HepG2 (cell line): Measurements from ENCODE around the gene WDR43. TPM values are rescaled to one million over a fixed set of nuclear protein-coding genes. Genes with fewer than 3 reads are reported as not detected.

Experiments
- BHLHE40 ChIP-seq: IDR thresholded peaks from 2 replicates; pipeline ENCODE4 v1.6.1; 2011; ENCODE audit warnings: low read length, improper control_type of control experiment
- GTF2F1 ChIP-seq: fragments of 150-350 bp; IDR thresholded peaks from 2 replicates; pipeline ENCODE4 v1.6.1; 2014; ENCODE audit warnings: low read length
- MTA1 ChIP-seq: sonication (generic); formaldehyde crosslinking; IDR thresholded peaks from 2 replicates; pipeline ENCODE4 v1.4.0; 2020; ENCODE audit warnings: missing genetic modification reagents, mild to moderate bottlenecking, borderline replicate concordance
- NR2F1 ChIP-seq, 2 experiments: fragments of 450-650 bp in 1 of 2; formaldehyde crosslinking in 1 of 2; IDR thresholded peaks; 2 replicates each; pipeline versions ENCODE4 v1.5.0 to v1.6.1; 2016 to 2020; ENCODE audit warnings: mild to moderate bottlenecking in 1 of 2, missing compliant biosample characterization in 1 of 2, missing genetic modification reagents in 1 of 2, moderate library complexity in 1 of 2
- PHF20 ChIP-seq: sonication (generic); formaldehyde crosslinking; IDR thresholded peaks from 2 replicates; pipeline ENCODE4 v1.5.0; 2020; ENCODE audit warnings: mild to moderate bottlenecking, missing genetic modification reagents
- PLSCR1 ChIP-seq: sonication (generic); formaldehyde crosslinking; IDR thresholded peaks from 2 replicates; pipeline ENCODE4 v1.5.0; 2020; ENCODE audit warnings: missing genetic modification reagents, mild to moderate bottlenecking, borderline replicate concordance
- POLR2AphosphoS2 ChIP-seq: IDR thresholded peaks from 2 replicates; pipeline ENCODE4 v1.6.1; 2011; ENCODE audit warnings: low read depth, low read length, improper control_type of control experiment
- RARA ChIP-seq: IDR thresholded peaks from 2 replicates; pipeline ENCODE4 v1.6.1; 2016; ENCODE audit warnings: missing genetic modification reagents, missing compliant biosample characterization
- STAT5B ChIP-seq: sonication (generic); formaldehyde crosslinking; IDR thresholded peaks from 2 replicates; pipeline ENCODE4 v1.4.0; 2020; ENCODE audit warnings: missing genetic modification reagents
- TAF1 ChIP-seq: sonication (generic); formaldehyde crosslinking; IDR thresholded peaks from 2 replicates; pipeline ENCODE4 v1.4.0; 2020; ENCODE audit warnings: missing genetic modification reagents
- TCF7L2 ChIP-seq: IDR thresholded peaks from 2 replicates; pipeline ENCODE4 v1.6.1; 2011; ENCODE audit warnings: mild to moderate bottlenecking, low read depth, low read length, moderate library complexity
- YEATS2 ChIP-seq: sonication (generic); formaldehyde crosslinking; IDR thresholded peaks from 2 replicates; pipeline ENCODE4 v1.4.0; 2020; ENCODE audit warnings: missing genetic modification reagents, borderline replicate concordance
- ZBTB3 ChIP-seq: sonication (generic); formaldehyde crosslinking; IDR thresholded peaks from 2 replicates; pipeline ENCODE4 v1.4.0; 2020; ENCODE audit warnings: low read depth, mild to moderate bottlenecking, moderate library complexity, missing genetic modification reagents, borderline replicate concordance
- ZEB1 ChIP-seq: IDR thresholded peaks from 2 replicates; pipeline ENCODE4 v1.6.1; 2012; ENCODE audit warnings: mild to moderate bottlenecking, low read depth, inconsistent platforms; ENCODE audit not compliant: insufficient replicate concordance
- ZKSCAN5 ChIP-seq: sonication (generic); formaldehyde crosslinking; IDR thresholded peaks from 2 replicates; pipeline ENCODE4 v1.5.1; 2020; ENCODE audit warnings: mild to moderate bottlenecking, missing genetic modification reagents
- ZNF276 ChIP-seq: sonication (generic); formaldehyde crosslinking; IDR thresholded peaks from 2 replicates; pipeline ENCODE4 v1.4.0; 2020; ENCODE audit warnings: mild to moderate bottlenecking, low read depth, missing genetic modification reagents
- ZNF451 ChIP-seq: sonication (generic); formaldehyde crosslinking; IDR thresholded peaks from 2 replicates; pipeline ENCODE4 v1.5.0; 2020; ENCODE audit warnings: mild to moderate bottlenecking, missing genetic modification reagents
- ZNF749 ChIP-seq: sonication (generic); formaldehyde crosslinking; IDR thresholded peaks from 2 replicates; pipeline ENCODE4 v1.8.0; 2022; ENCODE audit warnings: mild to moderate bottlenecking, missing genetic modification reagents, moderate library complexity, borderline replicate concordance
- polyA plus RNA-seq, 8 experiments: library from polyadenylated mRNA; depleted of rRNA in 3 of 8; stranded (reverse) in 7 of 8; unstranded in 1 of 8; fragments of >200 nt; fragmentation: Illumina TruSeq in 4 of 8; extraction: Trizol in 4 of 8; gene quantifications; 2 replicates each; pipeline versions ENCODE4 v1.2.1 to v1.2.3, GENCODE V29; 2011 to 2016; ENCODE audit warnings: low read depth in 4 of 8, missing spikeins in 1 of 8, mixed read lengths in 1 of 8; ENCODE audit not compliant: insufficient read depth in 1 of 8
- total RNA-seq, 5 experiments: library from RNA; depleted of rRNA; stranded (reverse); fragments of >200 nt; fragmentation: Illumina TruSeq; extraction: Trizol; gene quantifications; 2 replicates each; pipeline ENCODE4 v1.2.3, GENCODE V29; 2016; ENCODE audit warnings: low read depth in 1 of 5
- TF ChIP-seq, protein P1 (sequence below): sonication (generic); formaldehyde crosslinking; conservative IDR thresholded peaks from 2 replicates; pipeline ENCODE4 v1.4.0; 2020; ENCODE audit warnings: mild to moderate bottlenecking, missing genetic modification reagents, moderate library complexity
- TF ChIP-seq, protein P2 (sequence below): sonication (generic); formaldehyde crosslinking; IDR thresholded peaks from 2 replicates; pipeline ENCODE4 v1.8.0; 2022; ENCODE audit warnings: mild to moderate bottlenecking, missing genetic modification reagents, moderate library complexity
- TF ChIP-seq, protein P3 (sequence below): sonication (generic); formaldehyde crosslinking; IDR thresholded peaks from 2 replicates; pipeline ENCODE4 v1.8.0; 2022; ENCODE audit warnings: mild to moderate bottlenecking, missing genetic modification reagents, moderate library complexity

The WDR43 gene
- total and polyA plus RNA-seq, 2 of the 13 experiments (the other 11 are each of a cell fraction or from before 2014, with no cell fraction given), result 121 to 167 TPM

- TF ChIP-seq ZEB1 (peak; percentile 33), POLR2AphosphoS2 (no peak), YEATS2 (CRISPR knock-in tag) (peak; percentile 96), ZNF276 (CRISPR knock-in tag) (peak; percentile 58; the same call in 1 of the 2 replicates), ZKSCAN5 (CRISPR knock-in tag) (0 out of 2 replicates have a peak, but pooled peaks have one; percentile 16), ZNF451 (CRISPR knock-in tag) (peak; percentile 98), BHLHE40 (peak; percentile 21; the same call in 1 of the 2 replicates), GTF2F1 (no peak), MTA1 (CRISPR knock-in tag) (no peak; the same call in 1 of the 2 replicates), PHF20 (peak; percentile 88), RARA (CRISPR knock-in tag) (peak; percentile 48), NR2F1 (CRISPR knock-in tag; IDR thresholded peaks at IDR 0.05) (0 out of 4 replicates have a peak, but pooled peaks of 1 of the 2 experiments have one; percentile 12), STAT5B (CRISPR knock-in tag) (peak; percentile 92), TCF7L2 (no peak), TAF1 (CRISPR knock-in tag) (peak; percentile 100), PLSCR1 (no peak), ZBTB3 (CRISPR knock-in tag) (peak; percentile 90; the same call in 1 of the 2 replicates), ZNF749 (peak; percentile 70; the same call in 1 of the 2 replicates)
- TF ChIP-seq, protein P1, sequence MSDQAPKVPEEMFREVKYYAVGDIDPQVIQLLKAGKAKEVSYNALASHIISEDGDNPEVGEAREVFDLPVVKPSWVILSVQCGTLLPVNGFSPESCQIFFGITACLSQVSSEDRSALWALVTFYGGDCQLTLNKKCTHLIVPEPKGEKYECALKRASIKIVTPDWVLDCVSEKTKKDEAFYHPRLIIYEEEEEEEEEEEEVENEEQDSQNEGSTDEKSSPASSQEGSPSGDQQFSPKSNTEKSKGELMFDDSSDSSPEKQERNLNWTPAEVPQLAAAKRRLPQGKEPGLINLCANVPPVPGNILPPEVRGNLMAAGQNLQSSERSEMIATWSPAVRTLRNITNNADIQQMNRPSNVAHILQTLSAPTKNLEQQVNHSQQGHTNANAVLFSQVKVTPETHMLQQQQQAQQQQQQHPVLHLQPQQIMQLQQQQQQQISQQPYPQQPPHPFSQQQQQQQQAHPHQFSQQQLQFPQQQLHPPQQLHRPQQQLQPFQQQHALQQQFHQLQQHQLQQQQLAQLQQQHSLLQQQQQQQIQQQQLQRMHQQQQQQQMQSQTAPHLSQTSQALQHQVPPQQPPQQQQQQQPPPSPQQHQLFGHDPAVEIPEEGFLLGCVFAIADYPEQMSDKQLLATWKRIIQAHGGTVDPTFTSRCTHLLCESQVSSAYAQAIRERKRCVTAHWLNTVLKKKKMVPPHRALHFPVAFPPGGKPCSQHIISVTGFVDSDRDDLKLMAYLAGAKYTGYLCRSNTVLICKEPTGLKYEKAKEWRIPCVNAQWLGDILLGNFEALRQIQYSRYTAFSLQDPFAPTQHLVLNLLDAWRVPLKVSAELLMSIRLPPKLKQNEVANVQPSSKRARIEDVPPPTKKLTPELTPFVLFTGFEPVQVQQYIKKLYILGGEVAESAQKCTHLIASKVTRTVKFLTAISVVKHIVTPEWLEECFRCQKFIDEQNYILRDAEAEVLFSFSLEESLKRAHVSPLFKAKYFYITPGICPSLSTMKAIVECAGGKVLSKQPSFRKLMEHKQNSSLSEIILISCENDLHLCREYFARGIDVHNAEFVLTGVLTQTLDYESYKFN (CRISPR knock-in tag), result peak; percentile 31; the same call in 1 of the 2 replicates
- TF ChIP-seq, protein P2, sequence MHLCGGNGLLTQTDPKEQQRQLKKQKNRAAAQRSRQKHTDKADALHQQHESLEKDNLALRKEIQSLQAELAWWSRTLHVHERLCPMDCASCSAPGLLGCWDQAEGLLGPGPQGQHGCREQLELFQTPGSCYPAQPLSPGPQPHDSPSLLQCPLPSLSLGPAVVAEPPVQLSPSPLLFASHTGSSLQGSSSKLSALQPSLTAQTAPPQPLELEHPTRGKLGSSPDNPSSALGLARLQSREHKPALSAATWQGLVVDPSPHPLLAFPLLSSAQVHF (CRISPR knock-in tag), result no peak
- TF ChIP-seq, protein P3, sequence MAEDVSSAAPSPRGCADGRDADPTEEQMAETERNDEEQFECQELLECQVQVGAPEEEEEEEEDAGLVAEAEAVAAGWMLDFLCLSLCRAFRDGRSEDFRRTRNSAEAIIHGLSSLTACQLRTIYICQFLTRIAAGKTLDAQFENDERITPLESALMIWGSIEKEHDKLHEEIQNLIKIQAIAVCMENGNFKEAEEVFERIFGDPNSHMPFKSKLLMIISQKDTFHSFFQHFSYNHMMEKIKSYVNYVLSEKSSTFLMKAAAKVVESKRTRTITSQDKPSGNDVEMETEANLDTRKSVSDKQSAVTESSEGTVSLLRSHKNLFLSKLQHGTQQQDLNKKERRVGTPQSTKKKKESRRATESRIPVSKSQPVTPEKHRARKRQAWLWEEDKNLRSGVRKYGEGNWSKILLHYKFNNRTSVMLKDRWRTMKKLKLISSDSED (CRISPR knock-in tag), result 0 out of 2 replicates have a peak, but pooled peaks have one; percentile 21
Measured at GRCh38 chr2:28894470-28895188, at the start of gene WDR43 (continued).
